Stimulated activated CD4-positive, alpha-beta T cell treated with anti-CD3 and anti-CD28 coated beads, Interleukin-12 subunit alpha, Interleukin-12 subunit beta, amount 100 ng/mL, for 24 hours (primary cell): Measurements from ENCODE around the gene SLC35F4.
"Not testable (repeated sequence)": the region's sequence is repeated elsewhere in the genome, so short reads cannot be mapped to it uniquely, and the experiment has no call there.

Experiments
- DNase-seq, 2 experiments: peaks; one replicate each; pipeline ENCODE4 v3.0.0-alpha.2; 2020; ENCODE audit warnings: low read depth in 2 of 2

Gene SLC35F4

GRCh38 chr14:57865403-57866198, at the start of gene SLC35F4:
SLC35F4 (minus strand) TSS chr14:57866092.
- DNase-seq, result no peak

GRCh38 chr14:57909626-57910025, 43.7 kb upstream of the SLC35F4 start:
- DNase-seq, result no peak

GRCh38 chr14:57903954-57904353, 38.1 kb upstream of the SLC35F4 start:
- no peak for DNase-seq

GRCh38 chr14:57898837-57899572, 33.1 kb upstream of the SLC35F4 start:
- DNase-seq, result no peak

GRCh38 chr14:57897144-57897748, 31.4 kb upstream of the SLC35F4 start:
- DNase-seq, result no peak

- DNase-seq, result no peak
These were observed 23.4 kb upstream of the SLC35F4 start for GRCh38 chr14:57889245-57889644.

GRCh38 chr14:57884175-57884574, 18.3 kb upstream of the SLC35F4 start:
- no peak for DNase-seq

GRCh38 chr14:57883061-57883460, 17.2 kb upstream of the SLC35F4 start:
- no peak for DNase-seq

- DNase-seq, result no peak
These were observed 13.6 kb upstream of the SLC35F4 start for GRCh38 chr14:57879516-57879915.

- DNase-seq, result no peak
These were observed 10.1 kb upstream of the SLC35F4 start for GRCh38 chr14:57875985-57876384.

- DNase-seq, result no peak
These were observed 9.4 kb upstream of the SLC35F4 start for GRCh38 chr14:57875296-57875695.

GRCh38 chr14:57871459-57872080, 5.7 kb upstream of the SLC35F4 start:
- no peak for DNase-seq

GRCh38 chr14:57870686-57871457, 5.0 kb upstream of the SLC35F4 start:
- DNase-seq, result no peak

- no peak for DNase-seq
These were observed 3.7 kb upstream of the SLC35F4 start for GRCh38 chr14:57869617-57870016.

GRCh38 chr14:57866199-57866705, 360 bp upstream of the SLC35F4 start:
- no peak for DNase-seq

- no peak for DNase-seq
These were observed 858 bp downstream of the SLC35F4 start for GRCh38 chr14:57865066-57865402.

GRCh38 chr14:57864659-57865058, 1.2 kb downstream of the SLC35F4 start:
- DNase-seq, result no peak

- DNase-seq, result no peak
These were observed 2.4 kb downstream of the SLC35F4 start for GRCh38 chr14:57863471-57863870.

- DNase-seq, result not testable (repeated sequence)
These were observed 10.2 kb downstream of the SLC35F4 start for GRCh38 chr14:57855666-57856065.

- DNase-seq, result no peak
These were observed 11.3 kb downstream of the SLC35F4 start for GRCh38 chr14:57854571-57854970.

GRCh38 chr14:57851354-57851753, 14.5 kb downstream of the SLC35F4 start:
- DNase-seq, result no peak
